GM21737 (cell line): Measurements from ENCODE around the gene CCNB1IP1.
"Not testable (repeated sequence)": the region's sequence is repeated elsewhere in the genome, so short reads cannot be mapped to it uniquely, and the experiment has no call there.

Experiments used
- ATAC-seq: cut with Tn5 transposase; IDR thresholded peaks from one replicate; pipeline ENCODE4 v1.9.1; 2021; ENCODE audit warnings: mild to moderate bottlenecking, moderate library complexity; ENCODE audit not compliant: unreplicated experiment

Gene CCNB1IP1

DNA sequence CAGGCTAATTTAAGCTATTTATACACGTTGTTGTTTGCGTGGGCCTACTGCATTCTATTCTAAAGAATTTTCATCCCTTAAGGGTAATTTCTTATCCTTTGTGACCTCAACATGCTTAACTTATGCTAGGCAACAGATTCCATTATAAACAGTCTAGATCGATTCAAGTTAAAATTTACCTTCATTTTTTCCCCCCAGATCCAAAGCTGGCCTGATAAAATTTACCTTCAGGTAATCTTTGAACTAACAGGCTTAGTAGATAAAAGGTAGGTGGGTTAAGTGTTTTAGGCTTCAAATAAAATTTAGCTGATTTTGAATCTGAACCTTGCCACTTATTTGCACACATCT is 389 bp upstream of the CCNB1IP1 start:
- no peak for ATAC-seq

DNA sequence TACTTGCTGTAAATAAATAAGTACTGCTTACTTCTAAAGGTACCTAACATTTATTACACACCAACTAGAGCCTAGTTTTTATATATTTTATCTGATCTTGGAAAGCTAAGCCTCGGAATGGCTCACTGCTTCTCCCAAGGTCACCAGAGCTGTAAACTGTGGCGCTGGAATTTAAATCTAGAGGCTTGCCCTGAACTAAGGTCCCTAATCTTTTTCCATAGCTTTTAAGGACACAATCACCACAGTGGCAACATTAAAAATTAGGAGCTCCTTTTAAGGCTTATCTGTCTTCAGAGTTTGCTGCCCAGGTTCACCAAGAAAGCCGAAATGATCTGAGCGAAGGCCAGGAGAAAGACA is 670 bp downstream of the CCNB1IP1 start:
- no peak for ATAC-seq

DNA sequence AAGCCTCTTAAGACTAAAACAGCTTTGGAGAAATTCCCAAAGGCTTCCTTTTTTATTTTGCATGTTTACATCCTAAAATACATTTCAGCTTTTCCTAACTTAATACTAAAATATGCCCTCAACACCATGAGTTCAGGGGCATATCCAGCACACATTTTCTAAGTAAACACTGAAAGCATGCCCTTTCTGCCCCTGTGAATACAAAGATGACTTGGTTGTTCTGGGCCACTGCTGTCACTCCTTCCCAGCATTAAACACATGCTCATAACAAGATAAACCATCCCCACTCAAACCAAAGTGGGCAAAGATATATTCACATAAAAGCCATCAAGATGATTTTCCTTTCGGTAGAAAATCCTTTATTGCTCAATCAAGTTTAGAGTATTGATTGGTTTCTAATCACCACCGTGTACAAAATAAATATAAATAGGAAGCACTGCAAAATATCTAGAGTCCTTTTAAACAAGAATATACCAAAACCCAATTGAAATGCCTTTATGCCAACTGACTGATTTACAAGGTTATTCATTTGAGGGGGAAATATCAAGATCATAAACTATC is 1.9 kb downstream of the CCNB1IP1 start:
- ATAC-seq, result no peak

DNA sequence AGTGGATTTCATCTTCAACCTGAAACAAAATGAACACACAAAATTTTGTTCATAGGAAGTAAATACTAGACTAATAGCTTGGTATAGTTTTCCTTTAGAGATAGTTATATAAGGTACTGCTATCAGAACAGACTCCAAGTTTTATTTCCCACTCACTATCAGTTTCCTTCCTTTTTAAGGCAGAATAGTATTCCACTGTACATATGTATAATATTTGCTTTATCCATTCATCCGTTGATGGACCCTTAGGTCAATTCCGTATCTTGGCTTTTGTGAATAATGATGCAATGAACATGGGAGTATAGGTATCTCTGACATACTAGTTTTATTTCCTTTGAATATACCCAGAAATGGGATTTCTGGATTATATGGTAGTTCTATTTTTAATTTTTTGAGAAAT is 3.7 kb downstream of the CCNB1IP1 start:
- ATAC-seq, result no peak

- ATAC-seq, result no peak
Observed at GRCh38 chr14:20328705-20329104, 4.4 kb downstream of the CCNB1IP1 start.

DNA sequence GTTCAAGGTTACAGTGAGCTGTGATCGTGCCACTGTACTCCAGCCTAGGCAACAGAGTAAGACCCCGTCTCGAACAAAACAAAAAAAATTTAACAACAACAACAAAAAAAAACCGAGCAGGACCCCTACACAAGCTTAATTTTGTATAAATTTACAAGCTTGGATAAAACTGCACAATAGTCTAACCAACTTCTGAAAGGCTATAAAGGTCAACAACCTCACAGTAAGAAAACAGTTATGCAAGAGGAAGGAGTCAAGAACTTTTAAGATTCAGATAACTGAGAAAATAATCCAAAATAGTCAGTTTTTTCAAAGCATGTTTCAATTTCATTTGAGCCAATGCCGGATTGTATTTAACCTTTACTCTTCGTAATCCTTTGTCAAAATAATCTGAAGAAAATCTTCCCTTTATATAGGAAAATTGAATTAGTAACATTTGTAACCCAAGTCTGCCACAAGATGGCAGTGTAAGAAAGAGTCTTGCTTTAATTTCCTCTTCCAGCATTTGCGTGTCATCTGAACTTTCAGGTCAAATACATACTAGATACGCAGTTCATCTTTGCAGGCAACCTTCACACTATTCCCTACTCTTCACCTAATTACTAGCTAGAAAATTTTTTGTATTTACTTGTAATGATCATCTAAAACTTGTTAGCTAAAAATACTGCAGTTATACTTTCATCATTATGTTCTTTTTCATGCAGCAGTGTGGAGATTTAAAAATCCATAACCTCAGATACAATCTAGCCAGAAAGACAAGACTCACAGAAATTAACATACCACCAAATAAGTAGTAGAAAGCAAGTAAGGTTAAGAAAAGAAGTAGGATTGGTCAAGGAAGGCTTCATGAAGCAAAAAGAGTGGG is 5.8 kb downstream of the CCNB1IP1 start:
- ATAC-seq, result no peak

DNA sequence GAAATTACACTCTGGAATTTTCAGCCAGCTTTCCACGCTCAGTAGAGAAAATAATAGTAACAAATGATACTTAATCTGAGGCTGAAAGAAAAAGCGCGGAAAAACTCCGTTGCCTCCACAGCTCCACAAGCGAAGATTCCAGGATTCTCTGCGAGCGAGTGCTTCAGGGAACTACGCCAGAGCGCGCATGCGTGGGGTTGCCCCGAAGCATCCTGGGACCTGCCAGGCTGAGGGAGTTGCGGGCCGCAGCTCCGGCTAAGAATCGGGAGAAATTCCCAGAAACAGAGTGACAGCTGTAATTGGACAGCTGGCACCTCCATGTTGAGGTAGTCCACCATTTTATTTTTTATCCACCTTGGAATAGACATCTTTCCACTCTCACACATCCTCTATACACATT is 15.4 kb downstream of the CCNB1IP1 start:
- no peak for ATAC-seq

GRCh38 chr14:20314026-20314425 is 19.1 kb downstream of the CCNB1IP1 start:
- ATAC-seq, result no peak

DNA sequence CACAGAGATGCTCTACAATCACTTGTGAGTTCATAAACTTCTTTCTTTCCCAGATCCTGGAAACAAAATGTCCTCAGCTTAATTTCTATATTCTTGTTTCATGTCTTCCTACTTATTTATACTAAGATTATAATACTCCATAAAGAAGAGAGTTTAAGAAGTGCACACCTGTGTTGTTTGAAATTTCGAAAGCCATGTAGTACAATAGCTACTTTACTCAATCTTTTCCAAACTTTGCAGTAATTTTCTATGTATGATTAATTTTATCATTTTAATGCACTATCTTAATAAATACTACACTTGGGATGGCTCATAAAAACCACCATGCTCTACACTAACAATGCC is 27.0 kb downstream of the CCNB1IP1 start:
- ATAC-seq, result no peak

GRCh38 chr14:20305265-20306078 is 27.6 kb downstream of the CCNB1IP1 start, which contains the start of gene TTC5:
TSS of gene TTC5 (minus strand) at chr14:20305951. CDS start at chr14:20305937, 14 bp downstream.
- ATAC-seq, result peak; percentile 96

- ATAC-seq, result no peak
Observed at GRCh38 chr14:20302042-20302755, 30.9 kb downstream of the CCNB1IP1 start.

DNA sequence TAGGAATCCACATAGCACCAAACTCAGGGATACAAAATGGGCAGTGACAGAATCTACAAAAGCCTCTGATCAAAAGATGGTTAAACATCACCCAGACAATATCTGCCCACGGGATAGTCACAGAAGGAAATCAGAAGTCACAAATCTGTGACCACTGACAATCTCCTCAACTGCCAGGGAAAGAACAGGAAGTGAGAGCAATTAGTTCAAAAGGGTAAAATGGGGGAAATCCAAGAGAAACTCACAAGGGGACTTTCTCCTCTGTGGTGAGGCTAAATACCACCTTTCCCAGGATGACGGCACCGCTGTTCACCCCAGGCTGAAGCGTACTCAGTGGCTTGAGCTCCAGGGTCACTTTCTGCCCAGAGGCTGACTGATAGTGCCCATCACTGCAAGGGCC is 38.0 kb downstream of the CCNB1IP1 start:
- peak; percentile 61 for ATAC-seq

- ATAC-seq, result no peak
Observed at GRCh38 chr14:20294636-20295035, 38.4 kb downstream of the CCNB1IP1 start.

DNA sequence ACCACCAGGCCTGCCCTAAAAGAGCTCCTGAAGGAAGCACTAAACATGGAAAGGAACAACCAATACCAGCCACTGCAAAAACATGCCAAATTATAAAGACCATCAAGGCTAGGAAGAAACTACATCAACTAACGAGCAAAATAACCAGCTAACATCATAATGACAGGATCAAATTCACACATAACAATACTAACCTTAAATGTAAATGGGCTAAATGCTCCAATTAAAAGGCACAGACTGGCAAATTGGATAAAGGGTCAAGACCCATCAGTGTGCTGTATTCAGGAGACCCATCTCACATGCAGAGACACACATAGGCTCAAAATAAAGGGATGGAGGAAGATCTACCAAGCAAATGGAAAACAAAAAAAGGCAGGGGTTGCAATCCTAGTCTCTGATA is 51.1 kb downstream of the CCNB1IP1 start:
- not testable (repeated sequence) for ATAC-seq

DNA sequence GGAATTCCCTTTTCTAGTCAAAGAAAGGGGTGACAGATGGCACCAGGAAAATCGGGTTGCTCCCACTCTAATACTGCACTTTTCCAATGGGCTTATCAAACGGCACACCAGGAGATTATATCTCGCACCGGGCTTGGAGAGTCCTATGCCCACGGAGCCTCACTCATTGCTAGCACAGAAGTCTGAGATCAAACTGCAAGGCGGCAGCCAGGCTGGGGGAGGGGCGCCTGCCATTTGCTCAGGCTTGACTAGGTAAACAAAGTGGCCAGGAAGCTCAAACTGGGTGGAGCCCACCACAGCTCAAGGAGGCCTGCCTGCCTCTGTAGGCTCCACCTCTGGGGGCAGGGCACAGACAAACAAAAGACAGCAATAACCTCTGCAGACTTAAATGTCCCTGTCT is 52.8 kb downstream of the CCNB1IP1 start:
- ATAC-seq, result not testable (repeated sequence)

DNA sequence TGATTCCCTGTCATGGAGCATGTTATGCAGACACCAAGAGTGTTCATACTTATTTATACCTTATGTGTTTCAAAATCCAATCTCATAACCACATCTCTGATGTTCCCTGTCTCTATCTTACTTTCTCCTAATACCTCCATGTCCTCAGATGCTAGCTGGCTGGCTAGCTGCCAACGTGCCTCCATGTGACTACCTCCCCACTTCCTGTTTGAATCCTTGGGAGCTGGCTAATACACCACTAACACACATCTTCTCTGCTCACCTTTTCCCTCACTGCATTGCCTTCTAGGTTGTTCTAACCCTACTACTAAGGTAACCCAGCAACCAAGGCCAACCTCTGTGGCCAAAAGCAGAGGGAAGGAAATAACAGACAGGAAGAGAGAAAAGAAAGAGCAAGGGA is 54.7 kb downstream of the CCNB1IP1 start:
- ATAC-seq, result no peak

GRCh38 chr14:20277409-20277808 is 55.7 kb downstream of the CCNB1IP1 start:
- no peak for ATAC-seq

DNA sequence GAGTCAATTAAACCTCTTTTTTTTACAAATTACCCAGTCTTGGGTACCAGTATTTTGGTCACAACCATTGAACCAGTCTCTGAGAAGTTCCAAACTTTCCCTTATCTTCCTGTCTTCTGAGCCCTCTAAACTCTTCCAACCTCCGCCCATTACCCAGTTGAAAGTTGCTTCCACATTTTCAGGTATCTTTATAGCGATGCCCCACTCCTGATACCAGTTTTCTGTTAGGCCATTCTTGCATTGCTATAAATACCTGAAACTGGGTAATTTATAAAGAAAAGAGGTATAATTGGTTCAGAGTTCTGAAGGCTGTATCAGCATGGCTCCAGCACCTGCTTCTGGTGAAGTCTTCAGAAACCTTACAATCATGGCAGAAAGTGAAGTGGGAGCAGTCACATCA is 59.0 kb downstream of the CCNB1IP1 start:
- ATAC-seq, result no peak

- not testable (repeated sequence) for ATAC-seq
Observed at GRCh38 chr14:20264361-20264760, 68.7 kb downstream of the CCNB1IP1 start.

DNA sequence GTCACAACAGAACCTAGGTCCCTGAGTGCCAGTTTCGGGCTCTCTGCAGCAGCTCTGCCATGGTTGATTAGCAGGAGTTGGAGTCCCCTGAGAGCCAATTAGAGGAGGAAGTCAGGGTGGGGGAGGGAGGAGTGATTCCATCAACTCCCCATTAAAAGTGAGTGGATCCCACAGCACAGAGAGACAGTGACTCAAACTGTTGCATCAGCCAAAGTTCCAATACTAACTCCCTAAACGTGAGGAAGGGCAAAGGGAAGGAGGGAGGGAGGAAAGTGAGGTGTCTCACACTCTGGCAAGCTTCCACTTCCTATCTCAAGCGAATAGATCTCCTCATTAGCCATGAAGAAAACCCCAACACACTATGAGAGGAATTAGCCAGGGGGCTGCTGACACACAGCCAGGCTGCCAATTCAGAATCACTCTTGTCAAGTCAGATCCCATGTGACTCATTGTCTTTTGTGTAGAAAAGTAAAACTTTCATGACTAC is 70.4 kb downstream of the CCNB1IP1 start:
- ATAC-seq, result no peak
